ENCODE results near the gene ANKMY1. TPM values are rescaled to one million over a fixed set of nuclear protein-coding genes. Genes with fewer than 3 reads are reported as not detected.

ANKMY1 gene
- total RNA-seq, 1 experiment from 2014 or later, result 28.3 TPM

DNA sequence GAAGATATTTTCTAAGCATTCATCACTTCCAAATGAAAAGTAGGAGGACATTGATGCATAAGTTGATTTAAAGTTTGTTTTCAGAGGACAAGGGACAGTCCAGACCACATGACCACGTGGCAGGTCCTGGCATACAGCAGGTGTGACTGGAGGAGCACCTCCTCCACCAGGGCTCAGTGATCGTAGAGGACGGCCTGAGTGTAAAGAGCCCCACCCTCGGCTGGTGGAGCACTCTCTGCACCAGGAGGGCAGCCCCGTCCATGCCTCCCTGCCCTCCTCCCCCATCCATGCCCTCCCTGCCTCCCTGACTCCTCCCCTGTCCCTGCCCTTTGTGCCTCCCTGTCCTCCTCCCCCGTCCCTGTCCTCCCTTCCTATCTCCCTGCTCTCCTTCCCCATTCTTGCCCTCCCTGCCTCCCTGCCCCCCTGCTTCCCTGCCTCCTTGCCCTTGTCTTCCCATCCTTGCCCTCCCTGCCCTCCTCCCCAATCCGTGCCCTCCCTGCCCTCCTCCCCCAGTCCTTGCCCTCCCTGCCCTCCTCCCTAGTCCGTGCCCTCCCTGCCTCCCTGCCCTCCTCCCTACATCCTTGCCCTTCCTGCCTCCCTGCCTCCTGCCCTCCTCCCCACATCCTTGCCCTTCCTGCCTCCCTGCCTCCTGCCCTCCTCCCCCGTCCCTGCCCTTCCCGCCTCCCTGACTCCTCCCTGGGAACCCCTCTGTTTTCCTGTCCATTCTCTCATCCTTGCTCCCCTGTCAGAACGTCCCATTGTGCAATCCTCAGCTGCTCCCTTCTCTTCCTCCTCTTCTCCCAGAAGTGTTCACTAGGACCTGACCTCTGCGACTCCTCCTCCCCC is 47.9 kb downstream of the ANKMY1 start (continued):
- no peak for TF ChIP-seq POLR2A (IDR thresholded peaks at IDR 0.05; ENCODE audit: borderline replicate concordance, extremely low read depth, insufficient read depth, insufficient read length)

DNA sequence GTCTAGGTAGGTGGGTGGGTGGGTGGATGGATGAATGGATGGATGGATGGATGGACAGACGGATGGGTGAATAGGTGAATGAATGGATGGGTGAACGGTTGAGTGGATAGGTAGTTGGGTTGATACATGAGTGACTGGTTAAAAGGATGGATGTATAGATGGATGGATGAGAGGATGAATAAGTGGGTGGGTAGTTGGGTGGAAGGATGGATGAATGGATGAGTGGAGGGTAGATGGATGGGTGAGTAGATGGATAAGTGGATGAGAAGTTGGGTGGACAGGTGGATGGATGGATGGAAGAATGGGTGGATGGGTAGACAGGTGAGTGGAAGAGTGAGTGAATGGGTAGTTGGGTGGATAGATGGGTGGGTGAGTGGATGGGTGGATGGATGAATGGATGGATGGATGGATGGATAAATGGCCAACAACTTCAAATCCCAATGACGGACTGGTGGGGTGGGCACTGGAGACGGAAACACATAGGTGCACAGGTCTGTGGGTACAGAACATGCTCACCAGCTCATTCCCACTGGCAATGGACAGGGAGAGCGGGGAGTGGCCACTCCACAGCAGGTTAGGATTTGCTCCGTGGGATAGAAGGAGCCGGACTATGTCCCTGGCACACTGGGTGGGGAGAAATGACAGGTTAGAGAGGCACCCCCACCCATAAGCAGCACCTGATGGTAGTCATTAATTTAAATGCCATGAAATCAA is 48.8 kb downstream of the ANKMY1 start:
- Histone ChIP-seq H4K20me1 (ENCODE audit: insufficient read depth) (no peaks in the 10 kb centered on the region), H3K4me2 (ENCODE audit: low read length) (no peak overlapping the region), H3K9me3 (ENCODE audit: control insufficient read depth in 1 of 2, insufficient read depth in 1 of 2, low read depth in 1 of 2, low read length in 2 of 2) (no peaks in the 10 kb centered on the region), H3K27ac (ENCODE audit: low read depth, low read length) (no peak overlapping the region), H3K9ac (ENCODE audit: low read length) (no peak overlapping the region), H3K27me3 (ENCODE audit: insufficient read depth, low read length) (no peaks in the 10 kb centered on the region), H3K79me2 (ENCODE audit: insufficient read depth, low read length) (no peaks in the 10 kb centered on the region), H3K36me3 (ENCODE audit: control insufficient read depth in 1 of 2, insufficient read depth in 2 of 2, low read length in 2 of 2) (no peaks in the 10 kb centered on the region), H3K9me2 (ENCODE audit: insufficient read depth) (no peaks in the 10 kb centered on the region), H2AFZ (ENCODE audit: low read depth, low read length, poor library complexity, severe bottlenecking) (no peak overlapping the region), H3K4me1 (ENCODE audit: control insufficient read depth in 1 of 2, insufficient read depth in 2 of 2, low read length in 2 of 2) (peaks cover 0 to 4% of the 10 kb centered on the region in 2 experiments; a peak in 2 of 4 replicates), H3K4me3 (replicated peaks in 1 of 2; ENCODE audit: low read depth in 1 of 2, low read length in 2 of 2) (no peak overlapping the region)
- ChIA-PET RAD21 (ENCODE audit: low non-redundant PET in 1 of 2, low total read pairs in 2 of 2, uncharacterized antibody in 2 of 2, unreplicated experiment in 2 of 2) (no interaction called here), CTCF (no interaction called here), POLR2A (no interaction called here)
- no TSS peak for BruUV-seq (replicated peaks)
- DNase-seq (ENCODE audit: low read depth, low spot score) (no peak), ATAC-seq (no peak)
- intact Hi-C loops (cut with micrococcal nuclease), result no loop called here
- TF ChIP-seq, protein P1, sequence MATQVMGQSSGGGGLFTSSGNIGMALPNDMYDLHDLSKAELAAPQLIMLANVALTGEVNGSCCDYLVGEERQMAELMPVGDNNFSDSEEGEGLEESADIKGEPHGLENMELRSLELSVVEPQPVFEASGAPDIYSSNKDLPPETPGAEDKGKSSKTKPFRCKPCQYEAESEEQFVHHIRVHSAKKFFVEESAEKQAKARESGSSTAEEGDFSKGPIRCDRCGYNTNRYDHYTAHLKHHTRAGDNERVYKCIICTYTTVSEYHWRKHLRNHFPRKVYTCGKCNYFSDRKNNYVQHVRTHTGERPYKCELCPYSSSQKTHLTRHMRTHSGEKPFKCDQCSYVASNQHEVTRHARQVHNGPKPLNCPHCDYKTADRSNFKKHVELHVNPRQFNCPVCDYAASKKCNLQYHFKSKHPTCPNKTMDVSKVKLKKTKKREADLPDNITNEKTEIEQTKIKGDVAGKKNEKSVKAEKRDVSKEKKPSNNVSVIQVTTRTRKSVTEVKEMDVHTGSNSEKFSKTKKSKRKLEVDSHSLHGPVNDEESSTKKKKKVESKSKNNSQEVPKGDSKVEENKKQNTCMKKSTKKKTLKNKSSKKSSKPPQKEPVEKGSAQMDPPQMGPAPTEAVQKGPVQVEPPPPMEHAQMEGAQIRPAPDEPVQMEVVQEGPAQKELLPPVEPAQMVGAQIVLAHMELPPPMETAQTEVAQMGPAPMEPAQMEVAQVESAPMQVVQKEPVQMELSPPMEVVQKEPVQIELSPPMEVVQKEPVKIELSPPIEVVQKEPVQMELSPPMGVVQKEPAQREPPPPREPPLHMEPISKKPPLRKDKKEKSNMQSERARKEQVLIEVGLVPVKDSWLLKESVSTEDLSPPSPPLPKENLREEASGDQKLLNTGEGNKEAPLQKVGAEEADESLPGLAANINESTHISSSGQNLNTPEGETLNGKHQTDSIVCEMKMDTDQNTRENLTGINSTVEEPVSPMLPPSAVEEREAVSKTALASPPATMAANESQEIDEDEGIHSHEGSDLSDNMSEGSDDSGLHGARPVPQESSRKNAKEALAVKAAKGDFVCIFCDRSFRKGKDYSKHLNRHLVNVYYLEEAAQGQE (IDR thresholded peaks at IDR 0.05; ENCODE audit: low read depth), result no peak
- TF ChIP-seq EZH2phosphoT487 (IDR thresholded peaks at IDR 0.05; ENCODE audit: borderline replicate concordance), result no peak

All from HCT116 (cell line).